Measurements from ENCODE around the gene FBLN7.

DNA sequence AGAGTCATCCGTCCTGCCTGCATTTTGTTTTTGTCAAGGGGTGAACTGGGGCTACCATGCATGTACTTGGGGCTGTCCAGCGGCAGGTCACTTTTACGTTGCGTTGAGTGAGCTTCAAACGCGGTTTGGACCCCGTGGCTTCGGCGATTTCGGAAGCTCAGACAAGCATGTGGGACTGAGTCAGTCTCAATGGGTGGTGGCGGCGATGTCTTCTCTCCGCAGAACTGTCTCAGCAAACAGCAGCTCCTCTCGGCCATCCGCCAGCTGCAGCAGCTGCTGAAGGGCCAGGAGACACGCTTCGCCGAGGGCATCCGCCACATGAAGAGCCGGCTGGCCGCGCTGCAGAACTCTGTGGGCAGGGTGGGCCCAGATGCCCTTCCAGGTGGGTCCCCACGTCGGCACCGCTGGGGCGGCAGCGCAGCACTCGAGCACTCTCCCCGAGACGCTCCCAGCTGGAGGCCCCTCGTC is 21.3 kb downstream of the FBLN7 start:
- TF ChIP-seq, protein P1, sequence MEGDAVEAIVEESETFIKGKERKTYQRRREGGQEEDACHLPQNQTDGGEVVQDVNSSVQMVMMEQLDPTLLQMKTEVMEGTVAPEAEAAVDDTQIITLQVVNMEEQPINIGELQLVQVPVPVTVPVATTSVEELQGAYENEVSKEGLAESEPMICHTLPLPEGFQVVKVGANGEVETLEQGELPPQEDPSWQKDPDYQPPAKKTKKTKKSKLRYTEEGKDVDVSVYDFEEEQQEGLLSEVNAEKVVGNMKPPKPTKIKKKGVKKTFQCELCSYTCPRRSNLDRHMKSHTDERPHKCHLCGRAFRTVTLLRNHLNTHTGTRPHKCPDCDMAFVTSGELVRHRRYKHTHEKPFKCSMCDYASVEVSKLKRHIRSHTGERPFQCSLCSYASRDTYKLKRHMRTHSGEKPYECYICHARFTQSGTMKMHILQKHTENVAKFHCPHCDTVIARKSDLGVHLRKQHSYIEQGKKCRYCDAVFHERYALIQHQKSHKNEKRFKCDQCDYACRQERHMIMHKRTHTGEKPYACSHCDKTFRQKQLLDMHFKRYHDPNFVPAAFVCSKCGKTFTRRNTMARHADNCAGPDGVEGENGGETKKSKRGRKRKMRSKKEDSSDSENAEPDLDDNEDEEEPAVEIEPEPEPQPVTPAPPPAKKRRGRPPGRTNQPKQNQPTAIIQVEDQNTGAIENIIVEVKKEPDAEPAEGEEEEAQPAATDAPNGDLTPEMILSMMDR (conservative IDR thresholded peaks at IDR 0.05; ENCODE audit: low read length): no peak
- TF ChIP-seq EZH2phosphoT487 (IDR thresholded peaks at IDR 0.05; ENCODE audit: borderline replicate concordance, low read depth, low read length): no peak
